PC-9 (cell line): Measurements from ENCODE around the gene GDF7. TPM values are rescaled to one million over a fixed set of nuclear protein-coding genes. Genes with fewer than 3 reads are reported as not detected.

Experiments used
- BruUV-seq: library from RNA; stranded (reverse); fragments of 400-500 nt; replicated peaks from 2 replicates; lab custom pipeline; 2021; lab: Mats Ljungman, UMichigan
- CTCF ChIA-PET: fragments of 300-600 bp; sonication (Branson Sonifier 250); formaldehyde crosslinking; loops from one replicate; lab custom pipeline; 2022; ENCODE audit warnings: antibody characterized with exemption; lab: Charles Lee
- POLR2A ChIA-PET: fragments of 300-600 bp; sonication (Branson Sonifier 250); formaldehyde crosslinking; loops from one replicate; lab custom pipeline; 2022; ENCODE audit warnings: antibody characterized with exemption; ENCODE audit not compliant: unreplicated experiment; lab: Charles Lee
- DNase-seq, 2 experiments: peaks; one replicate each; pipeline versions ENCODE4 v3.0.0 to v3.0.0-alpha.2; 2015 to 2022; ENCODE audit warnings: mixed read lengths in 1 of 2
- H2AFZ ChIP-seq: fragments of 200-600 bp; sonication (generic); 2 replicates; pipeline ENCODE4 v1.8.1; 2017; ENCODE audit warnings: antibody characterized with exemption
- H3F3A ChIP-seq: fragments of 200-600 bp; sonication (generic); 2 replicates; pipeline ENCODE4 v1.8.1; 2017; ENCODE audit warnings: antibody characterized with exemption, mild to moderate bottlenecking, low read depth; ENCODE audit not compliant: insufficient read depth
- H3K27ac ChIP-seq: fragments of 200-600 bp; sonication (generic); 2 replicates; pipeline ENCODE4 v1.6.1; 2016; ENCODE audit warnings: mixed run types
- H3K27me3 ChIP-seq: fragments of 200-600 bp; sonication (generic); 2 replicates; pipeline ENCODE4 v1.6.1; 2016; ENCODE audit warnings: low read depth, mixed run types; ENCODE audit not compliant: insufficient read depth
- H3K36me3 ChIP-seq: fragments of 200-600 bp; sonication (generic); 2 replicates; pipeline ENCODE4 v1.6.1; 2016; ENCODE audit warnings: low read depth, mixed run types
- H3K4me1 ChIP-seq: fragments of 200-600 bp; sonication (generic); replicated peaks from 2 replicates; pipeline ENCODE4 v1.6.1; 2016; ENCODE audit warnings: mixed run types; ENCODE audit not compliant: insufficient read depth
- H3K4me2 ChIP-seq: fragments of 200-600 bp; sonication (generic); 2 replicates; pipeline ENCODE4 v1.6.1; 2017; ENCODE audit warnings: mixed run types
- H3K4me3 ChIP-seq: fragments of 200-600 bp; sonication (generic); 2 replicates; pipeline ENCODE4 v1.6.1; 2016; ENCODE audit warnings: mixed run types
- H3K79me2 ChIP-seq: fragments of 200-600 bp; sonication (generic); 2 replicates; pipeline ENCODE4 v1.6.1; 2017; ENCODE audit warnings: low read depth, mixed run types
- H3K9me2 ChIP-seq: fragments of 200-600 bp; sonication (generic); 2 replicates; pipeline ENCODE4 v1.8.1; 2017; ENCODE audit warnings: mild to moderate bottlenecking; ENCODE audit not compliant: insufficient read depth
- H3K9me3 ChIP-seq: fragments of 200-600 bp; sonication (generic); 2 replicates; pipeline ENCODE4 v1.8.1; 2016; ENCODE audit warnings: low read depth; ENCODE audit not compliant: insufficient read depth
- H4K20me1 ChIP-seq: fragments of 200-600 bp; sonication (generic); 2 replicates; pipeline ENCODE4 v1.8.1; 2017; ENCODE audit not compliant: insufficient read depth
- CTCF ChIP-seq: fragments of 200-600 bp; sonication (generic); conservative IDR thresholded peaks from 2 replicates; pipeline ENCODE4 v1.6.1; 2017; ENCODE audit warnings: mixed run types, antibody characterized with exemption, mild to moderate bottlenecking, moderate library complexity
- EZH2 ChIP-seq: fragments of 200-600 bp; sonication (generic); IDR thresholded peaks from 2 replicates; pipeline ENCODE4 v1.8.0; 2017; ENCODE audit warnings: antibody characterized with exemption, low read depth
- intact Hi-C: fragments of 100-400 bp; cut with micrococcal nuclease; formaldehyde crosslinking; loops from one replicate; pipeline ENCODE4 v1.10.0; 2022; ENCODE audit not compliant: unreplicated experiment
- total RNA-seq: library from RNA; stranded (reverse); gene quantifications from 2 replicates; pipeline ENCODE4 v1.2.3, GENCODE V29; 2021

Gene GDF7
- total RNA-seq, 1 experiment from 2014 or later, result 0.04 TPM

GRCh38 chr2:20652141-20652540 is 14.8 kb upstream of the GDF7 start:
- H3K27me3 ChIP-seq, result no peaks in the 10 kb centered on the region
- intact Hi-C loops, result no loop called here
- peaks cover 12% of the 10 kb centered on the region for H3K4me1 ChIP-seq
- no peaks in the 10 kb centered on the region for H3K36me3 ChIP-seq
- no peak overlapping the region for H3K27ac ChIP-seq
- CTCF ChIA-PET, result interaction anchor here (0.6 to 1.5 kb wide), 2 partner anchors 8 to 22 kb away, joined by 3 to 8 read pairs; no protein-coding TSS in a partner anchor
- H2AFZ ChIP-seq, result no peak overlapping the region
- no peak overlapping the region for H3K4me3 ChIP-seq
- no peaks in the 10 kb centered on the region for H3K9me2 ChIP-seq
- no TSS peak for BruUV-seq
- H3F3A ChIP-seq, result no peaks in the 10 kb centered on the region
- no peaks in the 10 kb centered on the region for H3K79me2 ChIP-seq
- H3K9me3 ChIP-seq, result no peaks in the 10 kb centered on the region
- no peak for DNase-seq
- H4K20me1 ChIP-seq, result no peaks in the 10 kb centered on the region
- POLR2A ChIA-PET, result no interaction called here
- no peak for TF ChIP-seq EZH2
- TF ChIP-seq CTCF, result no peak
- H3K4me2 ChIP-seq, result no peak overlapping the region

- no peak overlapping the region for H2AFZ ChIP-seq
Measured at GRCh38 chr2:20652673-20653575, 14.0 kb upstream of the GDF7 start.

More at GRCh38 chr2:20652673-20653575, 14.0 kb upstream of the GDF7 start:
- H3K36me3 ChIP-seq, result no peaks in the 10 kb centered on the region
- no peaks in the 10 kb centered on the region for H4K20me1 ChIP-seq
- no peak overlapping the region for H3K4me2 ChIP-seq
- H3K27ac ChIP-seq, result no peak overlapping the region
- no peaks in the 10 kb centered on the region for H3K9me3 ChIP-seq
- BruUV-seq, result no TSS peak
- H3K4me1 ChIP-seq, result peaks cover 12% of the 10 kb centered on the region
- H3K9me2 ChIP-seq, result no peaks in the 10 kb centered on the region
- POLR2A ChIA-PET, result no interaction called here
- no peak for DNase-seq
- no peaks in the 10 kb centered on the region for H3F3A ChIP-seq
- intact Hi-C loops, result no loop called here
- TF ChIP-seq EZH2 (no peak), CTCF (no peak)
- no peak overlapping the region for H3K4me3 ChIP-seq
- H3K27me3 ChIP-seq, result no peaks in the 10 kb centered on the region
- CTCF ChIA-PET, result interaction anchor here (0.6 kb wide), 1 partner anchor 21 kb away, joined by 3 read pairs; no protein-coding TSS in a partner anchor
- no peaks in the 10 kb centered on the region for H3K79me2 ChIP-seq
